Measurements from ENCODE around the gene NELL1.

DNA sequence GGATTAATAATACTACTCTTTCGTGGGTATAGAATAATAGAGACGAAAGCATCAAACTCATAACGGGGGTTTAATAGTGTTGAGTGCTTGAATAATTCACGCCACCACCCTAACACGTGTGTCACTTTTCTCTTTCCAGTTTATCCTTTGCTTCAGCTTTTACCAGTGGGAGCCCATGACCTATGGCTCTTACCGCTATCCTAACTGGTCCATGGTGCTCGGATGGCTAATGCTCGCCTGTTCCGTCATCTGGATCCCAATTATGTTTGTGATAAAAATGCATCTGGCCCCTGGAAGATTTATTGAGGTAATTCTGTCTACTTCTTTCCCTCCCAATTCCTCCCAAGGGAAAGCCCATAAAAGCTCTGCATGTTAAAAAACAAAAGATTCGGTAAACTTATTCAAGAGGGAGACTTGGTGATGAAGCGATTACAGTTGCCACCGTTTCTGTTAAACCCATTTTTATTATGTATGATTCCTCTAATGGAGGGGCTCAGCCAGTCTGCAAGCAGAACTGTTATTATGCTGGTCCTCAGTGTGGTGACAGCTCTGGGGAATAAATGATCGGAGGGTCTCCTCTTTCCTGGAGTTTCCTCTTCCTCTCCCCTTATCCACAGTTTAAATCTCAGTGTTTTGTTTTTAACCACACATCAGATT lies 17.1 kb upstream of the NELL1 start:
- TF ChIP-seq, protein P1, sequence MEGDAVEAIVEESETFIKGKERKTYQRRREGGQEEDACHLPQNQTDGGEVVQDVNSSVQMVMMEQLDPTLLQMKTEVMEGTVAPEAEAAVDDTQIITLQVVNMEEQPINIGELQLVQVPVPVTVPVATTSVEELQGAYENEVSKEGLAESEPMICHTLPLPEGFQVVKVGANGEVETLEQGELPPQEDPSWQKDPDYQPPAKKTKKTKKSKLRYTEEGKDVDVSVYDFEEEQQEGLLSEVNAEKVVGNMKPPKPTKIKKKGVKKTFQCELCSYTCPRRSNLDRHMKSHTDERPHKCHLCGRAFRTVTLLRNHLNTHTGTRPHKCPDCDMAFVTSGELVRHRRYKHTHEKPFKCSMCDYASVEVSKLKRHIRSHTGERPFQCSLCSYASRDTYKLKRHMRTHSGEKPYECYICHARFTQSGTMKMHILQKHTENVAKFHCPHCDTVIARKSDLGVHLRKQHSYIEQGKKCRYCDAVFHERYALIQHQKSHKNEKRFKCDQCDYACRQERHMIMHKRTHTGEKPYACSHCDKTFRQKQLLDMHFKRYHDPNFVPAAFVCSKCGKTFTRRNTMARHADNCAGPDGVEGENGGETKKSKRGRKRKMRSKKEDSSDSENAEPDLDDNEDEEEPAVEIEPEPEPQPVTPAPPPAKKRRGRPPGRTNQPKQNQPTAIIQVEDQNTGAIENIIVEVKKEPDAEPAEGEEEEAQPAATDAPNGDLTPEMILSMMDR (conservative IDR thresholded peaks at IDR 0.05; ENCODE audit: low read length): no peak
- no peak for TF ChIP-seq EZH2phosphoT487 (IDR thresholded peaks at IDR 0.05; ENCODE audit: borderline replicate concordance)
